Thyroid gland (tissue), 4 donors: ENCODE data around the gene CDH20.

ENCODE experiments used
- CTCF ChIP-seq, 6 experiments: fragments of 200-600 bp in 3 of 6; fragments of 450-650 bp in 3 of 6; sonication (generic) in 3 of 6; IDR thresholded peaks; one replicate each; pipeline ENCODE4 v1.5.1; 2016 to 2019; ENCODE audit warnings: antibody characterized with exemption in 6 of 6, mild to moderate bottlenecking in 2 of 6, inconsistent platforms in 1 of 6, moderate library complexity in 1 of 6
- POLR2A ChIP-seq, 2 donors: fragments of 450-650 bp; IDR thresholded peaks; one replicate each; pipeline ENCODE4 v1.6.1; 2017; ENCODE audit warnings: antibody characterized with exemption in 2 of 2, mild to moderate bottlenecking in 2 of 2, moderate library complexity in 1 of 2

GRCh38 chr18:61426492-61427053, 93.3 kb downstream of the CDH20 start:
- TF ChIP-seq CTCF (IDR thresholded peaks at IDR 0.05) = no peak
- TF ChIP-seq POLR2A (IDR thresholded peaks at IDR 0.05) = no peak
